GM12878 (cell line): ENCODE data around the gene SMIM7. TPM values are rescaled to one million over a fixed set of nuclear protein-coding genes. Genes with fewer than 3 reads are reported as not detected.

ENCODE experiments used
- ATAC-seq: fragments of 200-7000 bp; cut with Tn5 transposase; 3 replicates; pipeline ENCODE4 v1.9.1; 2020; ENCODE audit warnings: mild to moderate bottlenecking, moderate library complexity
- BruUV-seq: library from RNA; stranded (reverse); fragments of 400-500 nt; replicated peaks from 2 replicates; lab custom pipeline; 2021; lab: Mats Ljungman, UMichigan
- CTCF ChIA-PET: fragments of 300-600 bp; sonication (Branson Sonifier 250); formaldehyde crosslinking; extraction: SDS; loops from one replicate; lab custom pipeline; 2021; ENCODE audit warnings: inconsistent platforms; lab: Yijun Ruan, JAX
- POLR2A ChIA-PET: fragments of 350-600 bp; formaldehyde crosslinking; extraction: SDS; loops from one replicate; lab custom pipeline; 2021; ENCODE audit warnings: inconsistent platforms; lab: Charles Lee
- RAD21 ChIA-PET: fragments of 300-600 bp; sonication (Branson Sonifier 250); formaldehyde crosslinking; loops from one replicate; lab custom pipeline; 2023; ENCODE audit warnings: antibody characterized with exemption; ENCODE audit not compliant: unreplicated experiment; lab: Charles Lee
- SMC1A ChIA-PET: fragments of 300-600 bp; sonication (Branson Sonifier 250); formaldehyde crosslinking; loops from one replicate; lab custom pipeline; 2023; ENCODE audit not compliant: unreplicated experiment, uncharacterized antibody; lab: Charles Lee
- DNase-seq: peaks from one replicate; pipeline ENCODE4 v3.0.0-alpha.2; 2011; ENCODE audit warnings: low read depth, low spot score
- FAIRE-seq: peaks from 3 replicates; lab custom pipeline; 2011; peaks lifted over from hg19 to GRCh38; lab: Jason Lieb, UNC
- H2AFZ ChIP-seq: 2 replicates; pipeline ENCODE4 v1.6.0; 2011; ENCODE audit warnings: low read depth, low read length, control low read depth; ENCODE audit not compliant: control insufficient read depth
- H3K27ac ChIP-seq: 2 replicates; pipeline ENCODE4 v1.5.1; 2011; ENCODE audit warnings: control low read depth; ENCODE audit not compliant: control insufficient read depth, insufficient read depth
- H3K27me3 ChIP-seq, 2 experiments: replicated peaks in 1 of 2; 2 replicates each; pipeline versions ENCODE4 v1.6.0 to v1.6.1; 2011; ENCODE audit warnings: low read length in 1 of 2; ENCODE audit not compliant: control insufficient read depth in 2 of 2, insufficient read depth in 2 of 2
- H3K36me3 ChIP-seq, 2 experiments: 2 replicates each; pipeline ENCODE4 v1.5.1; 2011; ENCODE audit warnings: low read length in 1 of 2; ENCODE audit not compliant: control insufficient read depth in 2 of 2, insufficient read depth in 2 of 2
- H3K4me1 ChIP-seq: 2 replicates; pipeline ENCODE4 v1.6.1; 2011; ENCODE audit warnings: mild to moderate bottlenecking, low read length, moderate library complexity, mixed read lengths; ENCODE audit not compliant: control insufficient read depth, insufficient read depth
- H3K4me2 ChIP-seq: 2 replicates; pipeline ENCODE4 v1.6.0; 2011; ENCODE audit warnings: control low read depth; ENCODE audit not compliant: control insufficient read depth, insufficient read depth
- H3K4me3 ChIP-seq: fragments of 200-600 bp; sonication (generic); 2 replicates; pipeline ENCODE4 v1.5.1; 2016
- H3K79me2 ChIP-seq: 2 replicates; pipeline ENCODE4 v1.6.0; 2011; ENCODE audit warnings: low read length; ENCODE audit not compliant: control insufficient read depth, insufficient read depth
- H3K9ac ChIP-seq: 2 replicates; pipeline ENCODE4 v1.8.0; 2011; ENCODE audit warnings: low read length, control low read depth, mixed read lengths; ENCODE audit not compliant: control insufficient read depth, insufficient read depth
- H3K9me3 ChIP-seq: replicated peaks from 3 replicates; pipeline ENCODE4 v1.5.1; 2011; ENCODE audit warnings: mild to moderate bottlenecking, low read length; ENCODE audit not compliant: control insufficient read depth, insufficient read depth
- H4K20me1 ChIP-seq: 2 replicates; pipeline ENCODE4 v1.6.0; 2011; ENCODE audit not compliant: control insufficient read depth, insufficient read depth
- NFYA ChIP-seq: IDR thresholded peaks from 2 replicates; pipeline ENCODE4 v1.6.1; 2011; ENCODE audit warnings: low read depth, mild to moderate bottlenecking, low read length, improper control_type of control experiment, borderline replicate concordance
- POLR2A ChIP-seq: IDR thresholded peaks from 2 replicates; pipeline ENCODE4 v1.6.1; 2011; ENCODE audit warnings: low read depth, mild to moderate bottlenecking, low read length
- POLR2AphosphoS5 ChIP-seq: IDR thresholded peaks from 2 replicates; pipeline ENCODE4 v1.6.1; 2011; ENCODE audit warnings: mild to moderate bottlenecking, low read length, inconsistent platforms
- RAD21 ChIP-seq: IDR thresholded peaks from 2 replicates; pipeline ENCODE4 v1.6.1; 2011; ENCODE audit warnings: mild to moderate bottlenecking, low read depth, low read length, moderate library complexity; ENCODE audit not compliant: insufficient read depth
- RELA ChIP-seq: fragments of 450-650 bp; IDR thresholded peaks from 2 replicates; pipeline ENCODE4 v1.8.0; 2014; ENCODE audit warnings: borderline replicate concordance; ENCODE audit not compliant: partially characterized antibody
- SREBF1 ChIP-seq: IDR thresholded peaks from 2 replicates; pipeline ENCODE4 v1.6.1; 2012; ENCODE audit warnings: mild to moderate bottlenecking, low read length
- WGBS: methylation state at CpG from one replicate; pipeline ENCODE4 v1.1.6; 2016; ENCODE audit warnings: low lambda C conversion rate; ENCODE audit not compliant: insufficient replicate concordance, insufficient coverage; ENCODE audit errors: missing lambda C conversion rate; 5-methylcytosine and 5-hydroxymethylcytosine counted together
- in situ Hi-C: fragments of 300-500 bp; cut with MboI; formaldehyde crosslinking; loops from 9 replicates; pipeline ENCODE4 v1.14.3; 2018; ENCODE audit warnings: mixed read lengths
- intact Hi-C: fragments of 100-400 bp; cut with micrococcal nuclease; formaldehyde crosslinking; loops from one replicate; pipeline ENCODE4 v1.14.2; 2022; ENCODE audit not compliant: unreplicated experiment
- polyA plus RNA-seq, 11 experiments: library from polyadenylated mRNA; depleted of rRNA in 4 of 11; unstranded in 6 of 11; stranded (reverse) in 5 of 11; fragments of >200 nt; fragmentation: Nextera tagmentation in 4 of 11; fragmentation: Illumina TruSeq in 1 of 11; extraction: Ambion mirVana in 4 of 11; extraction: Trizol in 1 of 11; gene quantifications; 1 replicate in 1 of 11; 2 replicates in 10 of 11; pipeline versions ENCODE4 v1.2.1 to v1.2.3, GENCODE V29; 2011 to 2016; ENCODE audit warnings: inconsistent platforms in 2 of 11, missing spikeins in 2 of 11, low read depth in 1 of 11
- total RNA-seq, 4 experiments: library from RNA; depleted of rRNA in 3 of 4; stranded (reverse); fragments of >200 nt in 3 of 4; fragmentation: Illumina TruSeq in 1 of 4; extraction: Trizol in 1 of 4; gene quantifications; 2 replicates each; pipeline versions ENCODE4 v1.2.1 to v1.2.3, GENCODE V29; 2013 to 2021
- TF ChIP-seq, protein P1 (sequence below): fragments of 450-650 bp; IDR thresholded peaks from 2 replicates; pipeline ENCODE4 v1.6.1; 2017; ENCODE audit warnings: antibody characterized with exemption, mild to moderate bottlenecking, moderate library complexity

Gene SMIM7
- total and polyA plus RNA-seq, 10 of the 15 experiments (the other 5 are each of a cell fraction or from before 2014, with no cell fraction given), result 45.7 to 170 (median 70.8) TPM

DNA sequence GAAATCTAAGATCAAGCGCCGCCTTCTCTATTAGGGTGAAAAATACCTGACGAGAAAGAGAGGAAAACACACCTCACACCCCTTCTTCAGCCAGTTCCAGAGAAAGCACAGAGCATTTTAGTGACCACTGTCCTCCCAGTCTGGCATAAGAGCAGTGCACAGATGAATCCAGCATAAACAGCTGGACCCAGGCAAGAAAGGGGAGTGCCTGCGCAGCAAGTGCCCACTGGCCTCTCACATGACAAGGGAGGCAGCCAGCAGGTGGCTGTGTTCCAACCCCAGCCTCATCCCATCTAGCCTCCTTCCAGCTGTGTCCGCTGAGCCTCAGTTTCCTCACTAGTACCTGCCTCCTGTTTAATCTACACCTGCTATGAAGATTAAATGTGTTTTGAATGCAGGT is 39.9 kb downstream of the SMIM7 start:
- H3K27ac ChIP-seq, result no peak overlapping the region
- BruUV-seq, result no TSS peak
- POLR2A ChIA-PET, result interaction anchor here (0.5 kb wide), 1 partner anchor 26 kb away, joined by 3 read pairs; no protein-coding TSS in a partner anchor

More for the DNA sequence above, 39.9 kb downstream of the SMIM7 start:
- DNase-seq (no peak), ATAC-seq (no peak), FAIRE-seq (no peak)
- H2AFZ ChIP-seq, result no peak overlapping the region
- H3K36me3 ChIP-seq, result peaks cover 4 to 17% of the 10 kb centered on the region in 2 experiments; a peak in 2 of 4 replicates
- TF ChIP-seq SREBF1 (no peak), POLR2A (no peak), RAD21 (no peak), NFYA (no peak), POLR2AphosphoS5 (0 out of 2 replicates have a peak, but pooled peaks have one; percentile 18), RELA (no peak)
- TF ChIP-seq, protein P1, sequence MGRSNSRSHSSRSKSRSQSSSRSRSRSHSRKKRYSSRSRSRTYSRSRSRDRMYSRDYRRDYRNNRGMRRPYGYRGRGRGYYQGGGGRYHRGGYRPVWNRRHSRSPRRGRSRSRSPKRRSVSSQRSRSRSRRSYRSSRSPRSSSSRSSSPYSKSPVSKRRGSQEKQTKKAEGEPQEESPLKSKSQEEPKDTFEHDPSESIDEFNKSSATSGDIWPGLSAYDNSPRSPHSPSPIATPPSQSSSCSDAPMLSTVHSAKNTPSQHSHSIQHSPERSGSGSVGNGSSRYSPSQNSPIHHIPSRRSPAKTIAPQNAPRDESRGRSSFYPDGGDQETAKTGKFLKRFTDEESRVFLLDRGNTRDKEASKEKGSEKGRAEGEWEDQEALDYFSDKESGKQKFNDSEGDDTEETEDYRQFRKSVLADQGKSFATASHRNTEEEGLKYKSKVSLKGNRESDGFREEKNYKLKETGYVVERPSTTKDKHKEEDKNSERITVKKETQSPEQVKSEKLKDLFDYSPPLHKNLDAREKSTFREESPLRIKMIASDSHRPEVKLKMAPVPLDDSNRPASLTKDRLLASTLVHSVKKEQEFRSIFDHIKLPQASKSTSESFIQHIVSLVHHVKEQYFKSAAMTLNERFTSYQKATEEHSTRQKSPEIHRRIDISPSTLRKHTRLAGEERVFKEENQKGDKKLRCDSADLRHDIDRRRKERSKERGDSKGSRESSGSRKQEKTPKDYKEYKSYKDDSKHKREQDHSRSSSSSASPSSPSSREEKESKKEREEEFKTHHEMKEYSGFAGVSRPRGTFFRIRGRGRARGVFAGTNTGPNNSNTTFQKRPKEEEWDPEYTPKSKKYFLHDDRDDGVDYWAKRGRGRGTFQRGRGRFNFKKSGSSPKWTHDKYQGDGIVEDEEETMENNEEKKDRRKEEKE, result no peak
- intact Hi-C loops (loop anchor here (5.0 kb wide), 1 partner anchor 78 kb away; the partner anchor contains the start of gene CHERP), in situ Hi-C loops (no loop called here)
- H3K27me3 ChIP-seq, result no peaks in the 10 kb centered on the region
- RAD21 ChIA-PET, result no interaction called here
- CTCF ChIA-PET, result interaction anchor here (1.0 kb wide), 1 partner anchor 46 kb away, joined by 3 read pairs; no protein-coding TSS in a partner anchor
- 92% methylated on average over 5 of the region's 5 CpGs for WGBS
- H3K4me3 ChIP-seq, result no peak overlapping the region
- no peak overlapping the region for H3K9ac ChIP-seq
- peaks cover 99% of the 10 kb centered on the region for H3K79me2 ChIP-seq
- peaks cover 46% of the 10 kb centered on the region for H3K4me1 ChIP-seq
- H3K9me3 ChIP-seq, result no peaks in the 10 kb centered on the region
- H4K20me1 ChIP-seq, result peaks cover 15% of the 10 kb centered on the region
- SMC1A ChIA-PET, result no interaction called here
- H3K4me2 ChIP-seq, result peak overlapping the region; percentile 35; the same call in 1 of the 2 replicates
